ENCODE results near the gene PGBD5. TPM values are rescaled to one million over a fixed set of nuclear protein-coding genes. Genes with fewer than 3 reads are reported as not detected.
A peak's percentile ranks its signal among the peaks of the same experiment; 100 is the strongest.

The PGBD5 gene
- total RNA-seq, 2 experiments from 2014 or later, result not detected

DNA sequence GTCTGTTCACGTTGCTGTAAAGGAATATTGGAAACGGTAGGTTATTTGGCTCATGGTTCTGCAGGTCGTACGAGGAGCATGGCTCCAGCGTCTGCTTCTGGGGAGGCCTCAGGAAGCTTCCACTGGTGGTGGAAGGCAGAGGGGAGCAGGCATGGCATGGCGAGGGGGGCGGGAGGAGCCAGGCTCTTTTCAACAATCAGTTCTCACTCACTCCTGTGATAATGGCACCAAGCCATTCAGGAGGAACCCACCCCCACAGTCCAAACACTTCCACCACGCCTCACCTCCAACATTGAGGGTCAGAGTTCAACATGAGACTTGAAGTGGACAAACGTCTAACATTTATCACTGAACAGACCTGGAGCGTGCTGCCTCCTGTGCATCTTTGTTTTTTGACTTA lies 141.2 kb downstream of the PGBD5 start:
- POLR2A ChIA-PET, result no interaction called here
- intact Hi-C loops (cut with micrococcal nuclease; ENCODE audit: unreplicated experiment), result no loop called here
- H3K9me2 ChIP-seq (ENCODE audit: insufficient read depth, low read length), result no peaks in the 10 kb centered on the region
- H3K4me3 ChIP-seq (ENCODE audit: low read depth, low read length, poor library complexity, severe bottlenecking), result no peak overlapping the region
- H2AFZ ChIP-seq (ENCODE audit: low read length), result no peak overlapping the region
- no peaks in the 10 kb centered on the region for H3K9me3 ChIP-seq (ENCODE audit: low read length)
- CTCF ChIA-PET (ENCODE audit: unreplicated experiment), result no interaction called here
- H3K27ac ChIP-seq (ENCODE audit: low read depth, low read length, poor library complexity, severe bottlenecking), result no peak overlapping the region
- no peaks in the 10 kb centered on the region for H3K79me2 ChIP-seq (ENCODE audit: insufficient read depth, low read depth, low read length)
- no peak overlapping the region for H3K4me2 ChIP-seq (ENCODE audit: low read length)
- no peak for DNase-seq (ENCODE audit: low spot score)
- H3K36me3 ChIP-seq (ENCODE audit: insufficient read depth, low read length), result peaks cover 4% of the 10 kb centered on the region; the same call in 1 of the 2 replicates
- H3K4me1 ChIP-seq (ENCODE audit: insufficient read depth, low read length, poor library complexity, severe bottlenecking), result peaks cover 13% of the 10 kb centered on the region
- BruUV-seq (replicated peaks), result no TSS peak
- no peaks in the 10 kb centered on the region for H4K20me1 ChIP-seq (ENCODE audit: insufficient read depth, low read length)
- TF ChIP-seq CTCF (conservative IDR thresholded peaks at IDR 0.05; ENCODE audit: low read length) (no peak), EZH2phosphoT487 (IDR thresholded peaks at IDR 0.05; ENCODE audit: borderline replicate concordance, low read depth, low read length) (no peak)

DNA sequence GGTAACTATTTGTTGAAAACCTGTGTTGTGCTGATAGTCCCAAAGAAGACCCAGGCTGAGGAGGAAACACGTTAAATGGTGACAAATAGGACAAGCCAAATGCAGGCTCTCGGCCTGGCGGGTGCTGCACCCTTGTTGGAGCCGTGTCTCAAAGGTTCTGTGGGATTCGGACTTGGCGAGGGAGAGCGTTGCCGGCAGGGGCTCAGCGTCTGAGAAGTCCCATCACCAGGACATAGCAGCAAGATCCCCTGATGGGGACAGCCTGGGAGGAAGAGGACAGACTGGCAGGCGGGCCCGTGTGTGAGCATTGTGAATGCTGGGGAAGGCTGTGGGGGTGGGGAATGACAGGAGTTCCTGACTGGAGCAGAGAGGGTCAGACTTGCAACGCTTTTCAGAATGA lies 142.5 kb downstream of the PGBD5 start:
- no peak for DNase-seq (ENCODE audit: low spot score)
- Histone ChIP-seq H2AFZ (ENCODE audit: low read length) (no peak overlapping the region), H3K4me1 (ENCODE audit: insufficient read depth, low read length, poor library complexity, severe bottlenecking) (peaks cover 18% of the 10 kb centered on the region), H3K4me2 (ENCODE audit: low read length) (no peak overlapping the region), H3K79me2 (ENCODE audit: insufficient read depth, low read depth, low read length) (no peaks in the 10 kb centered on the region), H3K27ac (ENCODE audit: low read depth, low read length, poor library complexity, severe bottlenecking) (no peak overlapping the region), H3K9me2 (ENCODE audit: insufficient read depth, low read length) (no peaks in the 10 kb centered on the region), H3K9me3 (ENCODE audit: low read length) (no peaks in the 10 kb centered on the region), H4K20me1 (ENCODE audit: insufficient read depth, low read length) (no peaks in the 10 kb centered on the region), H3K36me3 (ENCODE audit: insufficient read depth, low read length) (peaks cover 10% of the 10 kb centered on the region; the same call in 1 of the 2 replicates), H3K4me3 (ENCODE audit: low read depth, low read length, poor library complexity, severe bottlenecking) (no peak overlapping the region)
- intact Hi-C loops (cut with micrococcal nuclease; ENCODE audit: unreplicated experiment), result no loop called here
- POLR2A ChIA-PET, result no interaction called here
- no peak for TF ChIP-seq EZH2phosphoT487 (IDR thresholded peaks at IDR 0.05; ENCODE audit: borderline replicate concordance, low read depth, low read length)
- no peak for TF ChIP-seq CTCF (conservative IDR thresholded peaks at IDR 0.05; ENCODE audit: low read length)
- CTCF ChIA-PET (ENCODE audit: unreplicated experiment), result no interaction called here
- BruUV-seq (replicated peaks), result no TSS peak

DNA sequence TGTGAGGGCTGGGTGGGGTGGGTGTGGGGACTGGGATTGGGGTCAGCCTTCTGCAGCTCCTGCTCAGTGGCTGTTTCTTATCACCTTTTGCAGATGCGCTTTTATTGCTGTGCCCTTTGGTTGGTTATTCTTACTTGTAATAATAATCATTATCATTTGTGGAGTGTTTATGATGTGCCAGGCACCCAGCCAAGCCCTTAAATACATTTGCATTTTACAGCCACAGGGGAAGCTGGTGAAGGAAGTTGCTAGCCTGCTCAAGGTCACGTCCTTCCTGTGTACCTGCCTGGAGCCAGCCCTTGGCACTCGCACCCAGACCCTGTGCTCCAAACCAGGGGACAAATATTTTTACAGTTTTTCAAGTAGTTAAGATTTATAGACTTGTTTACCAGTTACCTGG lies 144.0 kb downstream of the PGBD5 start:
- Histone ChIP-seq H2AFZ (ENCODE audit: low read length) (no peak overlapping the region), H3K27ac (ENCODE audit: low read depth, low read length, poor library complexity, severe bottlenecking) (peak overlapping the region; percentile 9), H3K9me2 (ENCODE audit: insufficient read depth, low read length) (no peaks in the 10 kb centered on the region), H3K4me3 (ENCODE audit: low read depth, low read length, poor library complexity, severe bottlenecking) (no peak overlapping the region), H4K20me1 (ENCODE audit: insufficient read depth, low read length) (no peaks in the 10 kb centered on the region), H3K36me3 (ENCODE audit: insufficient read depth, low read length) (peaks cover 10% of the 10 kb centered on the region; the same call in 1 of the 2 replicates), H3K4me1 (ENCODE audit: insufficient read depth, low read length, poor library complexity, severe bottlenecking) (peaks cover 33% of the 10 kb centered on the region), H3K79me2 (ENCODE audit: insufficient read depth, low read depth, low read length) (no peaks in the 10 kb centered on the region), H3K9me3 (ENCODE audit: low read length) (no peaks in the 10 kb centered on the region), H3K4me2 (ENCODE audit: low read length) (peak overlapping the region; percentile 52; the same call in 1 of the 2 replicates)
- TF ChIP-seq CTCF (conservative IDR thresholded peaks at IDR 0.05; ENCODE audit: low read length) (no peak), EZH2phosphoT487 (IDR thresholded peaks at IDR 0.05; ENCODE audit: borderline replicate concordance, low read depth, low read length) (no peak)
- intact Hi-C loops (cut with micrococcal nuclease; ENCODE audit: unreplicated experiment), result no loop called here
- BruUV-seq (replicated peaks), result no TSS peak
- ChIA-PET POLR2A (interaction anchor here (0.7 to 1.3 kb wide), 2 partner anchors 8 to 25 kb away, joined by 3 to 5 read pairs; no protein-coding TSS in a partner anchor), CTCF (ENCODE audit: unreplicated experiment) (interaction anchor here (0.7 kb wide), 1 partner anchor 149 kb away, joined by 3 read pairs; no protein-coding TSS in a partner anchor)
- DNase-seq (ENCODE audit: low spot score), result peak; percentile 69

Measured in OCI-LY7 (cell line).